ENCODE data around the gene LRG1.

Gene LRG1

DNA sequence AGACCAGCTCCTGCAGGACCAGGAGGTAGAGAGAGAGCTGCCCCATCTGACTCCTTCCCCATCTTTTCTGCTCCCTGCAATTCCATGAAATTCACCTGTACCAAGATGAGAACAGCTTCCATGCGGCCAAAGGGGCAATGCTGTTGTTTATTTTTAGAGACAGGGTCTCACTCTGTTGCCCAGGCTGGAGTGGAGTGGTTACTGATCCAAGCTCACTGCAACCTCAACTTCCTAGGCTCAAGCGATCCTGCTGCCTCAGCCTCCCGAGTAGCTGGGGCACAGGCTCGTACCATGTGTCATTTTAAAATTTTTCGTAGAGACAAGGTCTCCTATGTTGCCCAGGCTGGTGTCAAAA lies 18.0 kb downstream of the LRG1 start:
- TF ChIP-seq TEAD4 (IDR thresholded peaks at IDR 0.05) (no peak), CREB1 (IDR thresholded peaks at IDR 0.05; ENCODE audit: low read depth) (no peak)

DNA sequence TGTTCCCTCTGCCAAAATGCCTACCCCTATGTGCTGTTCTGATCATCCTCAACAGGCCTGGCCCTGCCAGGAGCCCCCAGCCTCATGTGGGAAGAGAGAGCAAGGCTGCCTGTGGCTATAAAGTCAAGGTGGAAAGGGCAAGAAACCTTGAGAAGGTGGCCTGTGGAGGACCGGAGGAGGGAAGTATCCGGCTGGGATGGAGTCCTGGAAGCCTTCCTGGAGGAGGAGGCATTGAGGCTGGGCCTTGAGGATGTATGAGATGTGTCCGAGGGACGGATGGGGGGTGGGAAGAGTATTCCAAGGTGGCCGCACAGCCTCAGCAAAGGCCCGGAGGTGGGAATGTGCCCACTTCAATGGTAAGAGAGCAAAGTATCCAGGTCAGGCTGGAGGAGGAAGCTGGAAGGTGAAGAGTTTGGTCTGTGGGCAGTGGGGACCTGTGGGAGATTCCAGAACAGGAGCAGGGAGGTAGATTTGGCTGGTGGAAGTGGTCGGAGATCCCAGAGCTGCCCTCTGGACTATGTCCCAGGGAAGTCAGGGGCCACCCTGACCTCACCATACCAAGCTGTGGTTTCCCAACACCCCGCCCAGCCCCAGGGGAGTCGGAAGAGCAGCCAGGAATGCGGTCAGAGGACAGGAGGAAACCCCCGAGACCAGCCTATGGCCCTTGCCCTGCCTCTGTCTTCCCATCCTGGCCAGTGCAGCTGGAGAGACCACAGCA lies 18.5 kb downstream of the LRG1 start:
- TF ChIP-seq TAF1 (IDR thresholded peaks at IDR 0.05; ENCODE audit: low read depth) (no peak), CREB1 (IDR thresholded peaks at IDR 0.05; ENCODE audit: low read depth) (no peak), REST (IDR thresholded peaks at IDR 0.05; ENCODE audit: low read depth) (no peak), TEAD4 (IDR thresholded peaks at IDR 0.05) (no peak), YY1 (IDR thresholded peaks at IDR 0.05; ENCODE audit: low read depth) (no peak), EP300 (IDR thresholded peaks at IDR 0.05; ENCODE audit: borderline replicate concordance) (no peak), NFIC (IDR thresholded peaks at IDR 0.05) (no peak), CEBPB (IDR thresholded peaks at IDR 0.05) (no peak), MAX (IDR thresholded peaks at IDR 0.05) (no peak), TCF12 (IDR thresholded peaks at IDR 0.05; ENCODE audit: low read depth) (no peak), RAD21 (IDR thresholded peaks at IDR 0.05; ENCODE audit: low read depth) (no peak), ZBTB7A (IDR thresholded peaks at IDR 0.05; ENCODE audit: low read depth) (no peak), FOXM1 (IDR thresholded peaks at IDR 0.05; ENCODE audit: borderline replicate concordance, low read depth) (no peak), EGR1 (IDR thresholded peaks at IDR 0.05) (no peak)
- TF ChIP-seq, protein P1, sequence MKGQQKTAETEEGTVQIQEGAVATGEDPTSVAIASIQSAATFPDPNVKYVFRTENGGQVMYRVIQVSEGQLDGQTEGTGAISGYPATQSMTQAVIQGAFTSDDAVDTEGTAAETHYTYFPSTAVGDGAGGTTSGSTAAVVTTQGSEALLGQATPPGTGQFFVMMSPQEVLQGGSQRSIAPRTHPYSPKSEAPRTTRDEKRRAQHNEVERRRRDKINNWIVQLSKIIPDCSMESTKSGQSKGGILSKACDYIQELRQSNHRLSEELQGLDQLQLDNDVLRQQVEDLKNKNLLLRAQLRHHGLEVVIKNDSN (IDR thresholded peaks at IDR 0.05), result no peak

DNA sequence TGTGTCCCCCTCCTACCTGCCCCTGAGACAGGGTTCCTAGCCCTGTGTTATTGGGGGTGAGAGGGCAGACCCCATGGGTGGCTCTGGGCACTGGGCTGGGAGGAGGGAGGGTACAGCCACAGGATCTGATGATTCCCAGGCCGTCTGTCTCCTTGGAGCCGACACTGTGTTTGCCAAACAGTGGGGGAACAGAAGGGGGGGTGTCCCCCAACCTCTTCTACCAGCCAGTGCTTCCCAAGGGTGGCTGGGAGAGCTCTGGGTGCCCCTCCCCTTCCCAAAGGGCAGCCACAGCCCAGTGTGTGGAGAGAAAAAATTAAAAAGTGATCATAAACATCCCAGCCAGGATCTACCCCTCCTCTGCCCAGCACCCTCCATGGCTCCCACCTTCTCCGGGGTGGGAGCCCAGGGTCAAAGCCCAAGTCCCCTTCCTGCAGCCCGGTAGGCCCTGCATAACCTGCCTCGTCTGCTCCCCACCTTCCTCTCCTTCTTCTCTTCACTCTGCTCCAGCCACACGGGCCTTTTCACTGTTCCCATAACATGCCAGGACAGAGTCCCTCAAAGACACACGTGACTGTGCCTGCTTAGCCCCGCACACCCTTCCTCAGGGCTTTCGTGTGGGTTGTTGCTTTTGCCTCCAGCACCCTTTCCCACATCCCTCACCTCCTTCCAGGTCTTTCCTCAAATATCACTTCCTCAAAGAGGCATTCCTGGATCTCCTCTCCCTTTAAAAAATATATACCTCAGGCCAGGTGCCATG lies 20.1 kb downstream of the LRG1 start:
- TF ChIP-seq YY1 (IDR thresholded peaks at IDR 0.05; ENCODE audit: low read depth) (no peak), REST (IDR thresholded peaks at IDR 0.05; ENCODE audit: low read depth) (no peak), RAD21 (IDR thresholded peaks at IDR 0.05; ENCODE audit: low read depth) (no peak), FOXM1 (IDR thresholded peaks at IDR 0.05; ENCODE audit: borderline replicate concordance, low read depth) (no peak), EP300 (IDR thresholded peaks at IDR 0.05; ENCODE audit: borderline replicate concordance) (no peak), TAF1 (IDR thresholded peaks at IDR 0.05; ENCODE audit: low read depth) (no peak)

GRCh38 chr19:4519172-4519496 lies 20.7 kb downstream of the LRG1 start:
- TF ChIP-seq, protein P1 (IDR thresholded peaks at IDR 0.05), result no peak
- TF ChIP-seq CEBPB (IDR thresholded peaks at IDR 0.05), result no peak
- no peak for TF ChIP-seq RAD21 (IDR thresholded peaks at IDR 0.05; ENCODE audit: low read depth)
- TF ChIP-seq ZBTB7A (IDR thresholded peaks at IDR 0.05; ENCODE audit: low read depth), result no peak
- TF ChIP-seq TEAD4 (IDR thresholded peaks at IDR 0.05), result no peak
- no peak for TF ChIP-seq TAF1 (IDR thresholded peaks at IDR 0.05; ENCODE audit: low read depth)
- TF ChIP-seq YY1 (IDR thresholded peaks at IDR 0.05; ENCODE audit: low read depth), result no peak
- TF ChIP-seq REST (IDR thresholded peaks at IDR 0.05; ENCODE audit: low read depth), result no peak
- TF ChIP-seq CREB1 (IDR thresholded peaks at IDR 0.05; ENCODE audit: low read depth), result no peak
- no peak for TF ChIP-seq MAX (IDR thresholded peaks at IDR 0.05)
- no peak for TF ChIP-seq FOXM1 (IDR thresholded peaks at IDR 0.05; ENCODE audit: borderline replicate concordance, low read depth)
- no peak for TF ChIP-seq EP300 (IDR thresholded peaks at IDR 0.05; ENCODE audit: borderline replicate concordance)
- no peak for TF ChIP-seq TCF12 (IDR thresholded peaks at IDR 0.05; ENCODE audit: low read depth)
- TF ChIP-seq EGR1 (IDR thresholded peaks at IDR 0.05), result no peak
- TF ChIP-seq NFIC (IDR thresholded peaks at IDR 0.05), result no peak
